GM10266 (cell line): ENCODE measurements around the gene RHD.

Source experiments
- DNase-seq: peaks from one replicate; pipeline ENCODE4 v3.0.0; 2012; ENCODE audit errors: extremely low spot score
- TF ChIP-seq, protein P1 (sequence below): IDR thresholded peaks from 2 replicates; pipeline ENCODE4 v1.5.1; 2012; ENCODE audit warnings: mild to moderate bottlenecking, low read depth; ENCODE audit not compliant: control insufficient read depth, insufficient read depth; ENCODE audit errors: missing control alignments

The RHD gene

DNA sequence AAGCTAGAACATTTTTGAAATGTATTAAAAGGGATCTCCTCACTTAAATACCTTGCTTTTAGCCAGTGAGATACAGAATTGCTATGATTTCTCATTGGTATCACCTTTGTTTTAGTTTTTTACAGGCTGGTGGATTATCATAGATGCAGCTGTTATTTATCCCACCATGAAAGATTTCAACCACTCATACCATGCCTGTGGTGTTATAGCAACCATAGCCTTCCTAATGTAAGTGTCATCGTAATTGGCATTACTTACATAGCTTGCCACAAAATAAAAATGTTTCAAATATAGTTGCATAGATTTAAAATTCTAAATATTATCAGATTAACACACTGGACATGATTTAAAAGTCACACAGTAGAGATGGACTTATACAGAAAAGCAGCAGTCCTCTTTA is 70.5 kb downstream of the RHD start:
- no peak for DNase-seq
- TF ChIP-seq, protein P1, sequence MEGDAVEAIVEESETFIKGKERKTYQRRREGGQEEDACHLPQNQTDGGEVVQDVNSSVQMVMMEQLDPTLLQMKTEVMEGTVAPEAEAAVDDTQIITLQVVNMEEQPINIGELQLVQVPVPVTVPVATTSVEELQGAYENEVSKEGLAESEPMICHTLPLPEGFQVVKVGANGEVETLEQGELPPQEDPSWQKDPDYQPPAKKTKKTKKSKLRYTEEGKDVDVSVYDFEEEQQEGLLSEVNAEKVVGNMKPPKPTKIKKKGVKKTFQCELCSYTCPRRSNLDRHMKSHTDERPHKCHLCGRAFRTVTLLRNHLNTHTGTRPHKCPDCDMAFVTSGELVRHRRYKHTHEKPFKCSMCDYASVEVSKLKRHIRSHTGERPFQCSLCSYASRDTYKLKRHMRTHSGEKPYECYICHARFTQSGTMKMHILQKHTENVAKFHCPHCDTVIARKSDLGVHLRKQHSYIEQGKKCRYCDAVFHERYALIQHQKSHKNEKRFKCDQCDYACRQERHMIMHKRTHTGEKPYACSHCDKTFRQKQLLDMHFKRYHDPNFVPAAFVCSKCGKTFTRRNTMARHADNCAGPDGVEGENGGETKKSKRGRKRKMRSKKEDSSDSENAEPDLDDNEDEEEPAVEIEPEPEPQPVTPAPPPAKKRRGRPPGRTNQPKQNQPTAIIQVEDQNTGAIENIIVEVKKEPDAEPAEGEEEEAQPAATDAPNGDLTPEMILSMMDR: no peak

DNA sequence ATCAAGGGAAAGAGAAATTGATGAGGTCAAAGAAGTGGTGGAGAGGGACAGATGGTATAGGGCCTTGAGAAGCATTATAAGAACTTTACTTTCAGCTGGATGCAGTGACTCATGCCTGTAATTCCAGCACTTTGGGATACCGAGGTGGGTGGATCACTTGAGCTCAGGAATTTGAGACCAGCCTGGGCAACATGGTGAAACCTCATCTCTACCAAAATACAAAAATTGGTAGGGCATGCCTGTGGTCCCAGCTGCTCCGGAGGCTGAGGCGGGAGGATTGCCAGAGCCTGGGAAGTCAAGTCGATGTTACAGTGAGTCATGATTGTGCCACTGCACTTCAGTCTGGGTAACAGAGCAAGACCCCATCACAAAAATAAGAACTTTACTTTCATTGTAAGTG is 71.6 kb downstream of the RHD start:
- DNase-seq: no peak
- TF ChIP-seq, protein P1: no peak

DNA sequence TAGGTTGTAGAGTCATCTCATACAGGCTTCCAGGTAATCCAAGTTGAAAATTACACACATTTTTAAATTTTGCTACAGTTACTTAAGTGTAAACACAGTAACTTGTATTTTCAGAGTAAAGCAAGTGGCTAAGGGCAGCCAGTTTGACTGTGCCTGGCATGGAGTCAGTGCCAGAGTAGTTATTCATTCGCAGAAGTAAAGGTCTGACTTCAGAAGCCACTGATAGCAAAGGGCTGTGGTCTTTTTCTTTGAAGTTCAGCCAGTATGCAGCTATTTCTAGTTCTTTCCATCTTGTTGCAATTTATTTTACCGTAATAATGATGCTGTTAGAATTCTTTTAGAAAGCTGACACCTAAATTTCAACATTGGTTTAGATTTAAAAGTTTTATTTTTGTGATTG is 75.2 kb downstream of the RHD start:
- no peak for DNase-seq
- TF ChIP-seq, protein P1: no peak

DNA sequence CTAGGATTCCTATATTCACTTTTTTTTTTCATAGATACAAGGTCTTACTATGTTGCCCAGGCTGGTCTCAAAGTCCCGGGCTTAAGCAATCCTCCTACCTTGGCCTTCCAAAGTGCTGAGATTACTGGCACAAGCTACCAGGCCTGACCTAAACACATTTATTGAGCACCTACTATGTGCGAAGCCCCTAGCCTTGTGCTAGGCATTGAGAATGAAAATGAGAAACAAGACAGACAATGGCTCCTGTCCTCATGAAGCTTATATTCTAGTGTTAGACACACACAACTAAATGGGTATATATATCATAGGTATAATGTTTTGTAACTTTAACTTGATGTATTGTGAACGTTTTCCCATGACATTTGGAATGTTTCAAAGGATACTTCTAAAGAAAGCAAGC is 77.3 kb downstream of the RHD start:
- TF ChIP-seq, protein P1: no peak
- DNase-seq: no peak

- TF ChIP-seq, protein P1: no peak
- no peak for DNase-seq
Observed at GRCh38 chr1:25355841-25356395, 83.6 kb downstream of the RHD start.

DNA sequence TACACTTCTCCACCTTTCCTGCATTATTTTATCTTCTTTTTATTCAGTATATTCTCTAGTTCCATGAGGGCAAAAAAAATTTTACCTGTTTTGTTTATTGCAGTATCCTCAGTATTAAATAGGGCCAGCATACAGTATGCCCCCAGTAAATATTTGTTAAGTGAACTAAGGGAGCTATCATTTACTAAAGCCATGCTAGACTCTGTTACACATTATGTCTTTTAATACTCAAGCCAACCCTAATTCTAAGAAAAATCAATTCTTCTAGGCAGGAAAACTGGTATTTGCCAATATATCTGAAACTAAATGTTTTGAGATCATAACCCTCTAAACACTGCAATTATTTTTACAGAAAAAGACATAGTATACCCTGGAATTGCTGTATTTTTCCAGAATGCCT is 84.1 kb downstream of the RHD start:
- TF ChIP-seq, protein P1: no peak
- DNase-seq: no peak

DNA sequence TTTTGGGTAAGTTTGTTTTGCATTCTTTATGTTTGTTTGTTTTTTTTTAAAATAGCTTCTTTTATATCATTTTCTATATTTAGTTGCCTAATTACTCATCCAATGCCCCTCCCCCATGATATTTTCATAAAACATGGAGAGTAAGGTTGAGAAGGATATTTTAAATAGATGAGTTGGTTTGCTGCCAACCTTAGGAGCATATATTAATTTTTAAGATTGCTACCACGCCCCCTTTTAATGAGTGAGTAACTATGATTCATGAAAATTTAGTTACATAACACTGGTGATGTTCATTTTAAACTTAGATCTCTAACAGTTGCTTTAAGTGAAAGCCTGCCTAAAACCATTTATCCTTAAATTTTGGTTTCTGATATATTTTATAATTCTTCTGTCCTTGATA is 84.5 kb downstream of the RHD start:
- DNase-seq: no peak

More for the DNA sequence above, 84.5 kb downstream of the RHD start:
- TF ChIP-seq, protein P1: no peak
